K562 (cell line): ENCODE results near the gene GATAD1. TPM values are rescaled to one million over a fixed set of nuclear protein-coding genes. Genes with fewer than 3 reads are reported as not detected.

ENCODE experiments used
- KDM1A ChIP-seq, 2 experiments: fragments of 450-650 bp; IDR thresholded peaks; 2 replicates each; pipeline ENCODE4 v1.6.1; 2016; ENCODE audit warnings: mild to moderate bottlenecking in 2 of 2
- TEAD4 ChIP-seq, 2 experiments: sonication (generic) in 1 of 2; formaldehyde crosslinking in 1 of 2; IDR thresholded peaks; 2 replicates each; pipeline versions ENCODE4 v1.6.1 to v1.8.0; 2012 to 2022; ENCODE audit warnings: borderline replicate concordance in 1 of 2, inconsistent platforms in 1 of 2, low read length in 1 of 2, mild to moderate bottlenecking in 1 of 2, missing genetic modification reagents in 1 of 2
- polyA plus RNA-seq, 8 experiments: library from polyadenylated mRNA; depleted of rRNA in 4 of 8; stranded (reverse) in 5 of 8; unstranded in 3 of 8; fragments of >200 nt; fragmentation: Nextera tagmentation in 2 of 8; fragmentation: Illumina TruSeq in 1 of 8; extraction: Ambion mirVana in 2 of 8; extraction: Trizol in 1 of 8; gene quantifications; 2 replicates each; pipeline versions ENCODE4 v1.2.1 to v1.2.3, GENCODE V29; 2011 to 2014; ENCODE audit warnings: inconsistent platforms in 1 of 8, missing spikeins in 1 of 8
- total RNA-seq, 7 experiments: library from RNA; depleted of rRNA in 6 of 7; stranded (reverse); fragments of >200 nt in 6 of 7; fragmentation: Illumina TruSeq in 2 of 7; extraction: Trizol in 2 of 7; gene quantifications; 2 replicates each; pipeline versions ENCODE4 v1.2.1 to v1.2.3, GENCODE V29; 2011 to 2021; ENCODE audit warnings: low replicate concordance in 1 of 7
- TF ChIP-seq, protein P1 (sequence below), 2 experiments: IDR thresholded peaks; 2 replicates each; pipeline ENCODE4 v1.6.1; 2011; ENCODE audit warnings: borderline replicate concordance in 1 of 2, control low read depth in 1 of 2, low read depth in 1 of 2, low read length in 1 of 2, mild to moderate bottlenecking in 1 of 2, mixed read lengths in 1 of 2, moderate library complexity in 1 of 2; ENCODE audit not compliant: insufficient read depth in 1 of 2, insufficient read length in 1 of 2, poor library complexity in 1 of 2, severe bottlenecking in 1 of 2; ENCODE audit errors: extremely low read depth in 1 of 2
- TF ChIP-seq, protein P2 (sequence below): sonication (generic); formaldehyde crosslinking; IDR thresholded peaks from 2 replicates; pipeline ENCODE4 v1.8.1; 2022; ENCODE audit warnings: missing genetic modification reagents
- TF ChIP-seq, protein P3 (sequence below): fragments of 250-450 bp; sonication (Bioruptor Pico); IDR thresholded peaks from 2 replicates; pipeline ENCODE4 v1.4.0; 2020; ENCODE audit warnings: borderline replicate concordance

Gene GATAD1
- total and polyA plus RNA-seq, 9 of the 15 experiments (the other 6 are each of a cell fraction or from before 2014, with no cell fraction given): 9.3 to 67.7 (median 34.3) TPM

DNA sequence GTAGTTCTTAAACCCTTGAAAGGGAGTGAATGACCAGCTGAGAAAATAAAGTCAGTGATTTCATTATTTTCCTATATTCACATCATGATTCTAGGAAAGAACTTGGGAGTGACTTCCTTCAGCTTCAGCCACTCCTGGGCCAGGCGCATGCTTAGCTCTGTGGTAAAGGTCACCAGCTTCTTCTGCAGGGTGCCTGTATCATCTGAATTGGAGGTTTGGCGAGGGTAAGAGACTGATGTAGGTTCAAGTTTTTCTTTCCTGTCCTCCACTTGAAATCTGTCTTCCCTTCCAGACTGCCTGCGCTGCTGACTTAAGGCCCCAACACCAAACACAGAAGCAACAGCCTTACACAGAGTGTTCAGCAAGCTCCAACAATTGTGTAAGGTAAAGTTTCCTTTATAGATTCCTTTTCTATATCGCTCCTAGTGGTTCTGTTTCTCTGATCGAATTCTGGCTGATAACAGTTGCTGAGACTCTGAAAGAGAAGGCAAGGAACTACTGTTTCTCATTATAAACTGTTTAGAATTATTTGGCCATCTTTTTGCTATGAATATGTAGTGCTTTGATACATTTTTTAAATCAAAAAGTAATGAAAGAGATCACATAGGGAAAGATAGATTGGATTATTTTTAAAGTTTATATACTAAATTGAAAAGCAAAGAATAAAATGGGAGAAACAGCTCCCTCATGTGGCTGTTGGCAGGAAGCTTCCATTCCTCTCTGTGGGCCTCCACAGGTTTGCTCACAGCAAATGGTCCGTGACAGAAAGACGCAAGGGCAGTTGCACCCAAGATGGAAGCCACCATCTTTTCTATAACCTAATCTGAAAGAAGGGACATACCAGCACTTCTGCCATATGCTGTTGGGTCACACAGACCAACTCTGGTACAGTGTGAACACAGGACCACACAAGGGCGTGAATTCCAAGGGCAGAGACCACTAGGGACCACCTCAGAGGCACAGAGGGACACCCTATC is 14.0 kb downstream of the GATAD1 start (continued):
- TF ChIP-seq, protein P1, sequence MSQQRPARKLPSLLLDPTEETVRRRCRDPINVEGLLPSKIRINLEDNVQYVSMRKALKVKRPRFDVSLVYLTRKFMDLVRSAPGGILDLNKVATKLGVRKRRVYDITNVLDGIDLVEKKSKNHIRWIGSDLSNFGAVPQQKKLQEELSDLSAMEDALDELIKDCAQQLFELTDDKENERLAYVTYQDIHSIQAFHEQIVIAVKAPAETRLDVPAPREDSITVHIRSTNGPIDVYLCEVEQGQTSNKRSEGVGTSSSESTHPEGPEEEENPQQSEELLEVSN (IDR thresholded peaks at IDR 0.05; ENCODE audit: borderline replicate concordance in 1 of 2, extremely low read depth in 1 of 2, insufficient read depth in 1 of 2, insufficient read length in 1 of 2, low read depth in 1 of 2, low read length in 1 of 2, poor library complexity in 1 of 2, severe bottlenecking in 1 of 2): no peak
- no peak for TF ChIP-seq KDM1A (IDR thresholded peaks at IDR 0.05)
- TF ChIP-seq, protein P2, sequence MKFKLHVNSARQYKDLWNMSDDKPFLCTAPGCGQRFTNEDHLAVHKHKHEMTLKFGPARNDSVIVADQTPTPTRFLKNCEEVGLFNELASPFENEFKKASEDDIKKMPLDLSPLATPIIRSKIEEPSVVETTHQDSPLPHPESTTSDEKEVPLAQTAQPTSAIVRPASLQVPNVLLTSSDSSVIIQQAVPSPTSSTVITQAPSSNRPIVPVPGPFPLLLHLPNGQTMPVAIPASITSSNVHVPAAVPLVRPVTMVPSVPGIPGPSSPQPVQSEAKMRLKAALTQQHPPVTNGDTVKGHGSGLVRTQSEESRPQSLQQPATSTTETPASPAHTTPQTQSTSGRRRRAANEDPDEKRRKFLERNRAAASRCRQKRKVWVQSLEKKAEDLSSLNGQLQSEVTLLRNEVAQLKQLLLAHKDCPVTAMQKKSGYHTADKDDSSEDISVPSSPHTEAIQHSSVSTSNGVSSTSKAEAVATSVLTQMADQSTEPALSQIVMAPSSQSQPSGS: no peak
- TF ChIP-seq, protein P3, sequence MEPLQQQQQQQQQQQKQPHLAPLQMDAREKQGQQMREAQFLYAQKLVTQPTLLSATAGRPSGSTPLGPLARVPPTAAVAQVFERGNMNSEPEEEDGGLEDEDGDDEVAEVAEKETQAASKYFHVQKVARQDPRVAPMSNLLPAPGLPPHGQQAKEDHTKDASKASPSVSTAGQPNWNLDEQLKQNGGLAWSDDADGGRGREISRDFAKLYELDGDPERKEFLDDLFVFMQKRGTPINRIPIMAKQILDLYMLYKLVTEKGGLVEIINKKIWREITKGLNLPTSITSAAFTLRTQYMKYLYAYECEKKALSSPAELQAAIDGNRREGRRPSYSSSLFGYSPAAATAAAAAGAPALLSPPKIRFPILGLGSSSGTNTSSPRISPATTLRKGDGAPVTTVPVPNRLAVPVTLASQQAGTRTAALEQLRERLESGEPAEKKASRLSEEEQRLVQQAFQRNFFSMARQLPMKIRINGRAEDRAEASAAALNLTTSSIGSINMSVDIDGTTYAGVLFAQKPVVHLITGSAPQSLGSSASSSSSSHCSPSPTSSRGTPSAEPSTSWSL (CRISPR knock-in tag): no peak
- TF ChIP-seq TEAD4 (IDR thresholded peaks at IDR 0.05; ENCODE audit: low read length): peak; percentile 16; the same call in 1 of the 2 replicates
- no peak for TF ChIP-seq TEAD4 (CRISPR knock-in tag; IDR thresholded peaks at IDR 0.05; ENCODE audit: borderline replicate concordance)
